ENCODE results near the gene DPF3.

Gene DPF3

GRCh38 chr14:72663076-72663487 is 230.8 kb downstream of the DPF3 start:
- DNase-seq (ENCODE audit: low read depth), result no peak
- H3K4me3 ChIP-seq (replicated peaks; ENCODE audit: low read depth, low read length), result no peak overlapping the region
- no peak for TF ChIP-seq CTCF (IDR thresholded peaks at IDR 0.05; ENCODE audit: low read length, missing control alignments)

DNA sequence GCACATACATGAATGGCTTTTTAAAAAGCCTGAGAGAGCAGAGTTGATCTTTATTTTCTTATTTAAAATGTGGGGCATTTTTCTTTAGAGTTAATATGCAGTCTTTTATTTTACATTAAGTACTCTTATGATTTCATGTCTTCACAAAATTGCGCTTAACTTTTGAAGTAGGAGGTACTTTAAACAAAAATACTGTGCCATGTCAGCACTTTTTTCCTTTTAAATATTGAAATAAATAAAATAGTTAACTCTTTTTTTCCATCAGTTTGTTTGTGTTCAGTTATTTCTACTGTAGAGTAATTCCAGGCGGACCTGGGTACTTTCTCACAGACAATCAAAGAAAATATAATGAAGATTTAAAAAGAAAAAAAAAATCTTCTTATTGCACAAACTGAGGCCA is 231.7 kb downstream of the DPF3 start:
- TF ChIP-seq CTCF (IDR thresholded peaks at IDR 0.05; ENCODE audit: low read length, missing control alignments), result no peak

GRCh38 chr14:72657214-72657921 is 236.5 kb downstream of the DPF3 start:
- no peak for TF ChIP-seq CTCF (IDR thresholded peaks at IDR 0.05; ENCODE audit: low read length, missing control alignments)
- DNase-seq (ENCODE audit: low read depth), result no peak
- no peak overlapping the region for H3K4me3 ChIP-seq (replicated peaks; ENCODE audit: low read depth, low read length)

More for the DNA sequence above, 231.7 kb downstream of the DPF3 start:
- no peak for DNase-seq (ENCODE audit: low read depth)
- H3K4me3 ChIP-seq (replicated peaks; ENCODE audit: low read depth, low read length), result no peak overlapping the region

- no peak overlapping the region for H3K4me3 ChIP-seq (replicated peaks; ENCODE audit: low read depth, low read length)
- TF ChIP-seq CTCF (IDR thresholded peaks at IDR 0.05; ENCODE audit: low read length, missing control alignments), result no peak
- DNase-seq (ENCODE audit: low read depth), result no peak
Observed at GRCh38 chr14:72653026-72653425, 240.9 kb downstream of the DPF3 start.

DNA sequence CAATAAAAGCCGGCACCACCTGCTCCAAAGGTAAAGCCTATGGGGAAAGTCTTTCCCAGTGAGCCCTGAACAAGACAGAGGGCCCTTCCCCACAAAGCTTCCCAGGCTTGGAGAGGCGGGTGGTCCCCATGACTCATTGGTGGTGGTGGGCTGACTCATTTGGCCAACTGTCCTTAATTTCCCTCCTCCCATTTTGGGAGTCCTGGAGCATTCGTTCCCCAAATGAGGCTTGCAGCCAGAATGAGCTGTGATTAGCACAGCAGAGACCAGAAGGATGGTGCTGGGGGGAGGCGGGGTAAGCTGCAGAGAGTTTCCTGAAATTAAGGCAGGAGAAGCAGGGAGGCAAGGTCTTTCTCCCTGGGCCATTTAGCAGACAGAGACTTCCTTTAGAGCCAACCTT is 241.7 kb downstream of the DPF3 start:
- H3K4me3 ChIP-seq (replicated peaks; ENCODE audit: low read depth, low read length), result no peak overlapping the region
- TF ChIP-seq CTCF (IDR thresholded peaks at IDR 0.05; ENCODE audit: low read length, missing control alignments), result no peak
- no peak for DNase-seq (ENCODE audit: low read depth)

GRCh38 chr14:72651714-72652113 is 242.2 kb downstream of the DPF3 start:
- H3K4me3 ChIP-seq (replicated peaks; ENCODE audit: low read depth, low read length), result no peak overlapping the region
- no peak for TF ChIP-seq CTCF (IDR thresholded peaks at IDR 0.05; ENCODE audit: low read length, missing control alignments)
- DNase-seq (ENCODE audit: low read depth), result no peak

DNA sequence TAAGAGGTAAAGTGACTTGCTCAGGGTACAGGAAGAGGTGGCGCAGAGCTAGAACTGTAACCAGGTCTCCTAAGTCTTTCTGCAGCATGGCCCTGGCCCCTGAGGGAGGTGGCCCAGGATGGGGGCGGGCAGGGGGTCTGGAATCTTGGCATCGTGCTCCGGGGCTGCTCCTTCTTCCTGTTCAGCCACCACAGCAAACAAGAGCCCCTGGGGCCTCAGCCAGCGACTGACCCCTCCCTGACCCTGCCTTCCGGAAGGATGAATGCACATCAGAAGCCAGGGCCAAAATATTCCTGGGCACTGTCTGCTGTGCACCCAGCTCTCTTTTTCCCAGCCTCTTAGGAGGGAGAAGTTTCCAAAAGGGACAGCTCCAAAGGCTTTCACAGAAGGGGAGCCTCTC is 242.8 kb downstream of the DPF3 start:
- TF ChIP-seq CTCF (IDR thresholded peaks at IDR 0.05; ENCODE audit: low read length, missing control alignments), result no peak
- peak; percentile 73 for DNase-seq (ENCODE audit: low read depth)
- H3K4me3 ChIP-seq (replicated peaks; ENCODE audit: low read depth, low read length), result no peak overlapping the region

Data from fibroblast of pulmonary artery (primary cell).